Retinal pigment epithelial cell (primary cell): Measurements from ENCODE around the gene AIM2.
"Not testable (repeated sequence)": the region's sequence is repeated elsewhere in the genome, so short reads cannot be mapped to it uniquely, and the experiment has no call there.

Experiments
- DNase-seq: peaks from one replicate; pipeline ENCODE4 v3.0.0-alpha.2; 2010; ENCODE audit warnings: low read depth
- H3K4me3 ChIP-seq: 2 replicates; pipeline ENCODE4 v1.5.1; 2011; ENCODE audit warnings: mild to moderate bottlenecking, low read length, control low read depth, moderate library complexity
- TF ChIP-seq, protein P1 (sequence below): conservative IDR thresholded peaks from 2 replicates; pipeline ENCODE4 v1.5.1; 2011; ENCODE audit warnings: low read depth, low read length, control low read depth, inconsistent platforms

The AIM2 gene

DNA sequence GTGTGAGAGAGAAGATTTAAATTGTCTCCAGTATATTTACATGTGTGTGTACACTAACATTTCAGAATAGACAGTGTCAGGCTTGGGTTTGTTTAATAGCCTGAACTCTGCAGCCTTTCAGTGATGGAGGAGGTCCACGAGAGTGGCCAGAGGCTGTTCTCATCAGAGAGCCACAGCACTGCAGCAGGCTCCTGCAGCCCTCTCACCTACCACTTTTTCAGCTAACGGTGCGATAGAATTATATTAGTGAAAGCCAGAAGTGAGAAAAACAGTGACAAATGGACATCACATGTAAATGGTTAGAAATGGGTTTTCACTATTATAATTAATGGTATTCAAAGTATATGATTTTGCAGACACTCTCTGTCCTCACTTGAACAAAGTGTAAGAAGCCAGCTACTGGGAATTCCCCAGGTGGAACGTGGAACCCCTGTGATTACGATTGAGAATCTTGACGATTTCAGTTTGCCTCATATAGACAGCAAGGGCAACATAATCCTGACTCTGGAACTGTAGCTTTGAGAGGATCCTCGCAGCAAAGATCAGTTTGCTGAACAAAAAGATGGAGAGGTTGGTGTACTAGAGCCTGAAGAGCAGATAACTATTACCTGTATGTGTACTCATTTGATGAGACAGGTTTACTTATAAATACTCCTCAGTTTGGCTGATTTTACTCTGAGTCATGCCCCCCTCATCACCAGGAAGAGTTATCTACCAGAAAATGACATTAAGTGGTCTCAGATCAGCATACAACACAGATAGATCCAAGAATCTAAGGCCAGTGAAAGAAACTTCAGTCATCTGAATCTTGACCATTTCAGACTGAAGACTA is 35.5 kb downstream of the AIM2 start:
- no peak overlapping the region for H3K4me3 ChIP-seq
- TF ChIP-seq, protein P1, sequence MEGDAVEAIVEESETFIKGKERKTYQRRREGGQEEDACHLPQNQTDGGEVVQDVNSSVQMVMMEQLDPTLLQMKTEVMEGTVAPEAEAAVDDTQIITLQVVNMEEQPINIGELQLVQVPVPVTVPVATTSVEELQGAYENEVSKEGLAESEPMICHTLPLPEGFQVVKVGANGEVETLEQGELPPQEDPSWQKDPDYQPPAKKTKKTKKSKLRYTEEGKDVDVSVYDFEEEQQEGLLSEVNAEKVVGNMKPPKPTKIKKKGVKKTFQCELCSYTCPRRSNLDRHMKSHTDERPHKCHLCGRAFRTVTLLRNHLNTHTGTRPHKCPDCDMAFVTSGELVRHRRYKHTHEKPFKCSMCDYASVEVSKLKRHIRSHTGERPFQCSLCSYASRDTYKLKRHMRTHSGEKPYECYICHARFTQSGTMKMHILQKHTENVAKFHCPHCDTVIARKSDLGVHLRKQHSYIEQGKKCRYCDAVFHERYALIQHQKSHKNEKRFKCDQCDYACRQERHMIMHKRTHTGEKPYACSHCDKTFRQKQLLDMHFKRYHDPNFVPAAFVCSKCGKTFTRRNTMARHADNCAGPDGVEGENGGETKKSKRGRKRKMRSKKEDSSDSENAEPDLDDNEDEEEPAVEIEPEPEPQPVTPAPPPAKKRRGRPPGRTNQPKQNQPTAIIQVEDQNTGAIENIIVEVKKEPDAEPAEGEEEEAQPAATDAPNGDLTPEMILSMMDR = no peak
- DNase-seq = no peak

GRCh38 chr1:159040206-159040605 is 36.4 kb downstream of the AIM2 start:
- H3K4me3 ChIP-seq = no peak overlapping the region
- TF ChIP-seq, protein P1 = no peak
- no peak for DNase-seq

GRCh38 chr1:159030877-159031447 is 45.6 kb downstream of the AIM2 start:
- no peak for DNase-seq
- TF ChIP-seq, protein P1 = no peak
- H3K4me3 ChIP-seq = no peak overlapping the region

DNA sequence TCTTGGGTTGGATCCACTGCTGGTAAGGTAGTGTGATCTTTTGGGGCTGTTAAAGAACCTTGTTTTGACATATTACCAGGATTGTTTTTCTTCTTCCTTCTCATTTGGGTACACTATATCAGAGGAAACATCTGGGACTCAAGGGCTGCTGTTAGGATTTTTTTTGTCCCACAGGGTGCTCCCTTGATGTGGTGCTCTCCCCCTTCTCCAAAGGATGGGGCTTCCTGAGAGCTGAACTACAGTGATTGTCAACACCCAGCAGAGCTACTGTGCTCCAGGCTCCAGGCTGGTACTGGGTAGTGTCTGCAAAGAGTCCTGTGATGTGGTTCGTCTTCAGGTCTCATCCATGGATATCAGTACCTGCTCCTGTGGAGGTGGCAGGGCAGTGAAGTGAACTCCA is 46.3 kb downstream of the AIM2 start:
- no peak overlapping the region for H3K4me3 ChIP-seq
- TF ChIP-seq, protein P1 = no peak
- DNase-seq = no peak

DNA sequence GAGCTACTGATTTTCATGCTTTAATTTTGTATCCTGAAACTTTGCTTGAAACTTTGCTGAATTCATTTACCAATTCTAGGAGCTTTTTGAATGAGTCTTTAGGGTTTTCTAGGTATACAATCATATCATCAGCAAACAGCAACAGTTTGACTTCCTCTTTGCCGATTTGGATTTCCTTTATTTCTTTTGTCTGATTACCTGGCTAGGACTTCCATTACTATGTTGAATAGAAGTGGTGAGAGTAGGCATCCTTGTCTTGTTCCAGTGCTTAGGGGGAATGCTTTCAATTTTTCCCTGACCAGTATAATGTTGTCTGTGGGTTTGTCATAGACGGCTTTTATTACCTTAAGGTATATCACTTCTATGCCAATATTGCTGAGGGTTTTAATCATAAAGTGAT is 49.7 kb downstream of the AIM2 start:
- H3K4me3 ChIP-seq, DNase-seq: not testable (repeated sequence)

- no peak for DNase-seq
- TF ChIP-seq, protein P1 = no peak
- no peak overlapping the region for H3K4me3 ChIP-seq
Observed at GRCh38 chr1:159025043-159025442, 51.5 kb downstream of the AIM2 start.

- no peak for DNase-seq
- no peak overlapping the region for H3K4me3 ChIP-seq
- TF ChIP-seq, protein P1 = no peak
Observed at GRCh38 chr1:159023723-159024122, 52.8 kb downstream of the AIM2 start.
